Esophagus muscularis mucosa (tissue), 4 donors: ENCODE results near the gene DHCR24.

Experiments used
- EP300 ChIP-seq: sonication (generic); formaldehyde crosslinking; IDR thresholded peaks from one replicate; pipeline ENCODE4 v1.6.1; 2017; ENCODE audit warnings: antibody characterized with exemption
- POLR2A ChIP-seq: fragments of 450-650 bp; IDR thresholded peaks from one replicate; pipeline ENCODE4 v1.6.1; 2017; ENCODE audit warnings: antibody characterized with exemption, moderate library complexity, mild to moderate bottlenecking, low read depth
- POLR2AphosphoS5 ChIP-seq, 2 donors: sonication (generic); formaldehyde crosslinking; IDR thresholded peaks; one replicate each; pipeline ENCODE4 v1.6.1; 2017; ENCODE audit warnings: antibody characterized with exemption in 2 of 2
- TF ChIP-seq, protein P1 (sequence below), 3 experiments: fragments of 200-600 bp in 2 of 3; fragments of 450-650 bp in 1 of 3; sonication (generic) in 2 of 3; IDR thresholded peaks; one replicate each; pipeline ENCODE4 v1.5.1; 2017 to 2019; ENCODE audit warnings: antibody characterized with exemption in 3 of 3, mild to moderate bottlenecking in 2 of 3, moderate library complexity in 1 of 3

- TF ChIP-seq, protein P1, sequence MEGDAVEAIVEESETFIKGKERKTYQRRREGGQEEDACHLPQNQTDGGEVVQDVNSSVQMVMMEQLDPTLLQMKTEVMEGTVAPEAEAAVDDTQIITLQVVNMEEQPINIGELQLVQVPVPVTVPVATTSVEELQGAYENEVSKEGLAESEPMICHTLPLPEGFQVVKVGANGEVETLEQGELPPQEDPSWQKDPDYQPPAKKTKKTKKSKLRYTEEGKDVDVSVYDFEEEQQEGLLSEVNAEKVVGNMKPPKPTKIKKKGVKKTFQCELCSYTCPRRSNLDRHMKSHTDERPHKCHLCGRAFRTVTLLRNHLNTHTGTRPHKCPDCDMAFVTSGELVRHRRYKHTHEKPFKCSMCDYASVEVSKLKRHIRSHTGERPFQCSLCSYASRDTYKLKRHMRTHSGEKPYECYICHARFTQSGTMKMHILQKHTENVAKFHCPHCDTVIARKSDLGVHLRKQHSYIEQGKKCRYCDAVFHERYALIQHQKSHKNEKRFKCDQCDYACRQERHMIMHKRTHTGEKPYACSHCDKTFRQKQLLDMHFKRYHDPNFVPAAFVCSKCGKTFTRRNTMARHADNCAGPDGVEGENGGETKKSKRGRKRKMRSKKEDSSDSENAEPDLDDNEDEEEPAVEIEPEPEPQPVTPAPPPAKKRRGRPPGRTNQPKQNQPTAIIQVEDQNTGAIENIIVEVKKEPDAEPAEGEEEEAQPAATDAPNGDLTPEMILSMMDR (IDR thresholded peaks at IDR 0.05), result no peak
- TF ChIP-seq EP300 (no peak), POLR2AphosphoS5 (IDR thresholded peaks at IDR 0.05) (no peak), POLR2A (no peak)
These were observed 32.5 kb downstream of the DHCR24 start for GRCh38 chr1:54854381-54855020.
